IMR-90 (cell line): Measurements from ENCODE around the gene LDLRAD3. TPM values are rescaled to one million over a fixed set of nuclear protein-coding genes. Genes with fewer than 3 reads are reported as not detected.

Experiments
- ATAC-seq: fragments of 200-7000 bp; cut with Tn5 transposase; 2 replicates; pipeline ENCODE4 v1.9.1; 2020; ENCODE audit warnings: low read depth, mild to moderate bottlenecking, moderate library complexity
- BruUV-seq: library from RNA; stranded (reverse); fragments of 400-500 nt; replicated peaks from 2 replicates; lab custom pipeline; 2021; lab: Mats Ljungman, UMichigan
- CTCF ChIA-PET: fragments of 300-600 bp; formaldehyde crosslinking; extraction: SDS; loops from one replicate; lab custom pipeline; 2021; ENCODE audit warnings: antibody characterized with exemption; lab: Yijun Ruan, JAX
- POLR2A ChIA-PET: fragments of 300-600 bp; sonication (Branson Sonifier 250); formaldehyde crosslinking; loops from one replicate; lab custom pipeline; 2022; ENCODE audit warnings: antibody characterized with exemption; ENCODE audit not compliant: unreplicated experiment; lab: Charles Lee
- DNase-seq: peaks from one replicate; pipeline ENCODE4 v3.0.0; 2013
- H2AFZ ChIP-seq: replicated peaks from 2 replicates; pipeline ENCODE3; 2013; ENCODE audit warnings: low read length, mild to moderate bottlenecking; ENCODE audit not compliant: poor library complexity
- H2AK5ac ChIP-seq: 2 replicates; pipeline ENCODE4 v1.6.1; 2013; ENCODE audit warnings: low read depth, low read length, inconsistent platforms
- H2AK9ac ChIP-seq: replicated peaks from 2 replicates; pipeline ENCODE3; 2013; ENCODE audit warnings: mild to moderate bottlenecking, low read depth, low read length, moderate library complexity; ENCODE audit not compliant: poor library complexity
- H2BK120ac ChIP-seq: 2 replicates; pipeline ENCODE4 v1.6.1; 2013; ENCODE audit warnings: low read depth, low read length, inconsistent platforms
- H2BK15ac ChIP-seq: 3 replicates; pipeline ENCODE4 v1.6.1; 2013; ENCODE audit warnings: low read depth, low read length, inconsistent platforms
- H2BK20ac ChIP-seq: 2 replicates; pipeline ENCODE4 v1.6.1; 2013; ENCODE audit warnings: low read depth, mild to moderate bottlenecking, inconsistent platforms, low read length, moderate library complexity
- H2BK5ac ChIP-seq: 2 replicates; pipeline ENCODE4 v1.6.1; 2013; ENCODE audit warnings: mild to moderate bottlenecking, low read depth, low read length, inconsistent platforms; ENCODE audit not compliant: poor library complexity, severe bottlenecking
- H3K14ac ChIP-seq: replicated peaks from 2 replicates; pipeline ENCODE4 v1.6.1; 2013; ENCODE audit warnings: low read depth, low read length, inconsistent platforms
- H3K18ac ChIP-seq: 2 replicates; pipeline ENCODE4 v1.6.1; 2013; ENCODE audit warnings: low read depth, low read length, control low read depth
- H3K23ac ChIP-seq: 2 replicates; pipeline ENCODE4 v1.6.1; 2013; ENCODE audit warnings: low read depth, low read length, inconsistent platforms
- H3K27ac ChIP-seq: 2 replicates; pipeline ENCODE4 v1.5.1; 2013; ENCODE audit warnings: mild to moderate bottlenecking, control low read depth, low read length; ENCODE audit not compliant: insufficient read depth
- H3K27me3 ChIP-seq: 2 replicates; pipeline ENCODE4 v1.6.1; 2013; ENCODE audit warnings: low read length; ENCODE audit not compliant: control insufficient read depth, insufficient read depth
- H3K36me3 ChIP-seq: 2 replicates; pipeline ENCODE4 v1.6.1; 2013; ENCODE audit warnings: low read length, mixed read lengths; ENCODE audit not compliant: control insufficient read depth, insufficient read depth
- H3K4ac ChIP-seq: 2 replicates; pipeline ENCODE4 v1.6.1; 2013; ENCODE audit warnings: low read depth, low read length, inconsistent platforms
- H3K4me1 ChIP-seq: 2 replicates; pipeline ENCODE4 v1.6.1; 2013; ENCODE audit warnings: low read length, mixed read lengths; ENCODE audit not compliant: control insufficient read depth, insufficient read depth
- H3K4me2 ChIP-seq: 2 replicates; pipeline ENCODE4 v1.6.1; 2013; ENCODE audit warnings: low read depth, mild to moderate bottlenecking, control low read depth, low read length, moderate library complexity
- H3K4me3 ChIP-seq: 2 replicates; pipeline ENCODE4 v1.5.1; 2013; ENCODE audit warnings: low read depth, mild to moderate bottlenecking, control low read depth, low read length, moderate library complexity; ENCODE audit not compliant: insufficient read depth
- H3K56ac ChIP-seq: 2 replicates; pipeline ENCODE4 v1.6.1; 2013; ENCODE audit warnings: low read length, inconsistent platforms; ENCODE audit not compliant: insufficient read depth; ENCODE audit errors: extremely low read depth
- H3K79me1 ChIP-seq, 2 experiments: 2 replicates each; pipeline ENCODE4 v1.6.1; 2013; ENCODE audit warnings: low read length in 2 of 2, inconsistent platforms in 1 of 2, low read depth in 1 of 2
- H3K9ac ChIP-seq: 2 replicates; pipeline ENCODE4 v1.6.1; 2013; ENCODE audit warnings: low read depth, low read length, control low read depth
- H3K9me1 ChIP-seq: 2 replicates; pipeline ENCODE4 v1.6.1; 2013; ENCODE audit warnings: low read length, inconsistent platforms; ENCODE audit not compliant: insufficient read depth
- H3K9me3 ChIP-seq: 2 replicates; pipeline ENCODE4 v1.6.1; 2013; ENCODE audit warnings: low read length; ENCODE audit not compliant: control insufficient read depth, insufficient read depth
- H4K20me1 ChIP-seq: 2 replicates; pipeline ENCODE4 v1.6.1; 2013; ENCODE audit warnings: low read length, inconsistent platforms; ENCODE audit not compliant: insufficient read depth
- H4K5ac ChIP-seq: 2 replicates; pipeline ENCODE4 v1.6.1; 2013; ENCODE audit warnings: mild to moderate bottlenecking, low read depth, low read length, control low read depth
- H4K8ac ChIP-seq, 2 experiments: 2 replicates each; pipeline ENCODE4 v1.6.1; 2013; ENCODE audit warnings: low read depth in 2 of 2, low read length in 2 of 2, control low read depth in 1 of 2, inconsistent platforms in 1 of 2
- H4K91ac ChIP-seq: 2 replicates; pipeline ENCODE4 v1.6.1; 2013; ENCODE audit warnings: low read depth, low read length, inconsistent platforms; ENCODE audit not compliant: insufficient read depth
- BHLHE40 ChIP-seq: fragments of 150-350 bp; IDR thresholded peaks from 2 replicates; pipeline ENCODE4 v1.6.1; 2016; ENCODE audit warnings: mild to moderate bottlenecking, low read depth, low read length
- CEBPB ChIP-seq: IDR thresholded peaks from 2 replicates; pipeline ENCODE4 v1.6.1; 2012; ENCODE audit warnings: low read depth, low read length, improper control_type of control experiment
- CHD1 ChIP-seq: IDR thresholded peaks from 2 replicates; pipeline ENCODE4 v1.6.1; 2012; ENCODE audit warnings: low read depth, low read length, improper control_type of control experiment
- FOS ChIP-seq: fragments of 150-350 bp; IDR thresholded peaks from 2 replicates; pipeline ENCODE4 v1.6.1; 2016; ENCODE audit warnings: low read depth, low read length
- MAFK ChIP-seq: IDR thresholded peaks from 2 replicates; pipeline ENCODE4 v1.6.1; 2012; ENCODE audit warnings: low read depth, low read length, improper control_type of control experiment
- MAZ ChIP-seq: IDR thresholded peaks from 2 replicates; pipeline ENCODE4 v1.6.1; 2012; ENCODE audit warnings: low read depth, mild to moderate bottlenecking, low read length, improper control_type of control experiment, moderate library complexity, borderline replicate concordance
- MXI1 ChIP-seq: IDR thresholded peaks from 2 replicates; pipeline ENCODE4 v1.6.1; 2012; ENCODE audit warnings: low read depth, mild to moderate bottlenecking, low read length, moderate library complexity, borderline replicate concordance
- NFE2L2 ChIP-seq: fragments of 150-350 bp; IDR thresholded peaks from 2 replicates; pipeline ENCODE4 v1.6.1; 2016; ENCODE audit warnings: low read depth, mild to moderate bottlenecking, low read length
- POLR2A ChIP-seq: IDR thresholded peaks from 2 replicates; pipeline ENCODE4 v1.6.1; 2012; ENCODE audit warnings: mild to moderate bottlenecking, low read depth, low read length
- RAD21 ChIP-seq: IDR thresholded peaks from 2 replicates; pipeline ENCODE4 v1.6.1; 2012; ENCODE audit warnings: low read length, improper control_type of control experiment
- RCOR1 ChIP-seq: IDR thresholded peaks from 2 replicates; pipeline ENCODE4 v1.6.1; 2012; ENCODE audit warnings: mild to moderate bottlenecking, low read length, improper control_type of control experiment; ENCODE audit not compliant: insufficient replicate concordance
- RFX5 ChIP-seq: IDR thresholded peaks from 2 replicates; pipeline ENCODE4 v1.8.0; 2012; ENCODE audit warnings: low read depth, mild to moderate bottlenecking, low read length, moderate library complexity
- SMC3 ChIP-seq: fragments of 150-350 bp; IDR thresholded peaks from 2 replicates; pipeline ENCODE4 v1.6.1; 2016; ENCODE audit warnings: low read depth, mild to moderate bottlenecking, antibody characterized with exemption, low read length, moderate library complexity
- WGBS, 2 experiments: methylation state at CpG; one replicate each; pipeline versions ENCODE4 v1.1.5 to v1.1.7; 2013; ENCODE audit warnings: missing lambda C conversion rate in 2 of 2; ENCODE audit not compliant: insufficient read length in 1 of 2; ENCODE audit errors: extremely low coverage in 2 of 2; 5-methylcytosine and 5-hydroxymethylcytosine counted together
- dilution Hi-C: fragments of 300-500 bp; cut with HindIII; formaldehyde crosslinking; loops from one replicate; pipeline ENCODE4 v1.14.3; 2018; ENCODE audit warnings: low sequenced_read_pairs; ENCODE audit not compliant: unreplicated experiment
- in situ Hi-C: fragments of 300-500 bp; cut with MboI; formaldehyde crosslinking; loops from 3 replicates; pipeline ENCODE4 v1.14.3; 2019; ENCODE audit warnings: low sequenced_read_pairs, inconsistent platforms, mixed read lengths
- intact Hi-C: fragments of 100-400 bp; cut with micrococcal nuclease; formaldehyde crosslinking; loops from 2 replicates; pipeline ENCODE4 v1.10.0; 2022
- polyA plus RNA-seq, 3 experiments: library from polyadenylated mRNA; depleted of rRNA; stranded (reverse); fragments of >200 nt; gene quantifications; 2 replicates each; pipeline ENCODE4 v1.2.3, GENCODE V29; 2012; ENCODE audit warnings: low replicate concordance in 1 of 3
- total RNA-seq: library from RNA; depleted of rRNA; stranded (reverse); fragments of >200 nt; gene quantifications from 2 replicates; pipeline ENCODE4 v1.2.3, GENCODE V29; 2012
- TF ChIP-seq, protein P1 (sequence below): conservative IDR thresholded peaks from 2 replicates; pipeline ENCODE4 v1.5.1; 2012; ENCODE audit warnings: mild to moderate bottlenecking, low read depth, low read length, improper control_type of control experiment
- TF ChIP-seq, protein P2 (sequence below): fragments of 150-350 bp; IDR thresholded peaks from 2 replicates; pipeline ENCODE4 v1.6.1; 2016; ENCODE audit warnings: low read depth, mild to moderate bottlenecking, low read length, moderate library complexity, borderline replicate concordance
- TF ChIP-seq, protein P3 (sequence below): fragments of 150-350 bp; IDR thresholded peaks from 2 replicates; pipeline ENCODE4 v1.6.1; 2017; ENCODE audit warnings: mild to moderate bottlenecking, antibody characterized with exemption, low read length, low read depth

Gene LDLRAD3
- total and polyA plus RNA-seq, 2 of the 4 experiments (the other 2 are of a cell fraction) = 2.7 to 6.4 TPM

DNA sequence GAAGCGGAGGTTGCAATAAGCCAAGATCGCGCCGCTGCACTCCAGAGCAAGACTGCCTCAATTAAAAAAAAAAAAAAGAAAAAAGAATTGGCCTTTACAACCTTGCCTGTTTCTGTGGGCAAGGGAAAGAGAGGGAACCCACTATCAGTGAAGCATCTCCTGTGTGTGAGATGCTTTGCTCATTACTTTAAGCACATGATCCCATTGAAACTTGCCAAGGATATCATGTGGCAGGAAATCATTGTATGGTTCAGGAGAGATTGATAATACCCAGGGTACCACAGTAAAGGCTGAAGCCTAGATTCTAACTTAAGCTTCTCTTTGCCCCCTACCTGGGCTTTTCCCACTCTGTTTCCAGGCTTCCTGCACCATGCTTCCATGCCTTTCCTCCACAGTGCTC is 3.6 kb downstream of the LDLRAD3 start:
- H2BK20ac ChIP-seq = no peak overlapping the region
- peaks cover 18 to 39% of the 10 kb centered on the region in 2 experiments for H3K79me1 ChIP-seq
- no CpG with 5 or more reads among the region's 4 CpGs for WGBS, 2 experiments
- H2AK5ac ChIP-seq = no peak overlapping the region
- no peak overlapping the region for H3K56ac ChIP-seq
- H3K4ac ChIP-seq = no peak overlapping the region
- H3K9me1 ChIP-seq = peaks cover 2% of the 10 kb centered on the region; the same call in 1 of the 2 replicates
- H4K8ac ChIP-seq = no peak overlapping the region
- H4K91ac ChIP-seq = no peak overlapping the region
- H2BK15ac ChIP-seq = no peak overlapping the region
- no peak overlapping the region for H3K23ac ChIP-seq
- H2BK120ac ChIP-seq = no peak overlapping the region
- in situ Hi-C loops (loop anchor here (10.0 kb wide), 1 partner anchor 307 kb away; no protein-coding TSS in a partner anchor), dilution Hi-C loops (no loop called here), intact Hi-C loops (loop anchor here (10.0 kb wide), 1 partner anchor 317 kb away; no protein-coding TSS in a partner anchor)
- ATAC-seq (no peak), DNase-seq (no peak)
- no peak overlapping the region for H3K9ac ChIP-seq
- H2AK9ac ChIP-seq = no peak overlapping the region
- no peaks in the 10 kb centered on the region for H3K36me3 ChIP-seq
- peaks cover 4% of the 10 kb centered on the region; the same call in 1 of the 2 replicates for H3K4me1 ChIP-seq
- POLR2A ChIA-PET = no interaction called here
- CTCF ChIA-PET = no interaction called here
- no peak overlapping the region for H3K27ac ChIP-seq
- no peak overlapping the region for H3K14ac ChIP-seq
- H3K4me2 ChIP-seq = no peak overlapping the region
- H3K9me3 ChIP-seq = no peaks in the 10 kb centered on the region
- no peak overlapping the region for H3K4me3 ChIP-seq
- H4K5ac ChIP-seq = no peak overlapping the region
- BruUV-seq = no TSS peak
- TF ChIP-seq, protein P1, sequence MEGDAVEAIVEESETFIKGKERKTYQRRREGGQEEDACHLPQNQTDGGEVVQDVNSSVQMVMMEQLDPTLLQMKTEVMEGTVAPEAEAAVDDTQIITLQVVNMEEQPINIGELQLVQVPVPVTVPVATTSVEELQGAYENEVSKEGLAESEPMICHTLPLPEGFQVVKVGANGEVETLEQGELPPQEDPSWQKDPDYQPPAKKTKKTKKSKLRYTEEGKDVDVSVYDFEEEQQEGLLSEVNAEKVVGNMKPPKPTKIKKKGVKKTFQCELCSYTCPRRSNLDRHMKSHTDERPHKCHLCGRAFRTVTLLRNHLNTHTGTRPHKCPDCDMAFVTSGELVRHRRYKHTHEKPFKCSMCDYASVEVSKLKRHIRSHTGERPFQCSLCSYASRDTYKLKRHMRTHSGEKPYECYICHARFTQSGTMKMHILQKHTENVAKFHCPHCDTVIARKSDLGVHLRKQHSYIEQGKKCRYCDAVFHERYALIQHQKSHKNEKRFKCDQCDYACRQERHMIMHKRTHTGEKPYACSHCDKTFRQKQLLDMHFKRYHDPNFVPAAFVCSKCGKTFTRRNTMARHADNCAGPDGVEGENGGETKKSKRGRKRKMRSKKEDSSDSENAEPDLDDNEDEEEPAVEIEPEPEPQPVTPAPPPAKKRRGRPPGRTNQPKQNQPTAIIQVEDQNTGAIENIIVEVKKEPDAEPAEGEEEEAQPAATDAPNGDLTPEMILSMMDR = no peak
- no peak for TF ChIP-seq POLR2A
- TF ChIP-seq, protein P2, sequence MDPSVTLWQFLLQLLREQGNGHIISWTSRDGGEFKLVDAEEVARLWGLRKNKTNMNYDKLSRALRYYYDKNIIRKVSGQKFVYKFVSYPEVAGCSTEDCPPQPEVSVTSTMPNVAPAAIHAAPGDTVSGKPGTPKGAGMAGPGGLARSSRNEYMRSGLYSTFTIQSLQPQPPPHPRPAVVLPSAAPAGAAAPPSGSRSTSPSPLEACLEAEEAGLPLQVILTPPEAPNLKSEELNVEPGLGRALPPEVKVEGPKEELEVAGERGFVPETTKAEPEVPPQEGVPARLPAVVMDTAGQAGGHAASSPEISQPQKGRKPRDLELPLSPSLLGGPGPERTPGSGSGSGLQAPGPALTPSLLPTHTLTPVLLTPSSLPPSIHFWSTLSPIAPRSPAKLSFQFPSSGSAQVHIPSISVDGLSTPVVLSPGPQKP = no peak
- TF ChIP-seq MXI1 = no peak
- no peak for TF ChIP-seq CEBPB
- no peak for TF ChIP-seq BHLHE40
- TF ChIP-seq RCOR1 = no peak
- no peak for TF ChIP-seq RAD21
- TF ChIP-seq MAZ = no peak
- TF ChIP-seq CHD1 = no peak
- TF ChIP-seq, protein P3, sequence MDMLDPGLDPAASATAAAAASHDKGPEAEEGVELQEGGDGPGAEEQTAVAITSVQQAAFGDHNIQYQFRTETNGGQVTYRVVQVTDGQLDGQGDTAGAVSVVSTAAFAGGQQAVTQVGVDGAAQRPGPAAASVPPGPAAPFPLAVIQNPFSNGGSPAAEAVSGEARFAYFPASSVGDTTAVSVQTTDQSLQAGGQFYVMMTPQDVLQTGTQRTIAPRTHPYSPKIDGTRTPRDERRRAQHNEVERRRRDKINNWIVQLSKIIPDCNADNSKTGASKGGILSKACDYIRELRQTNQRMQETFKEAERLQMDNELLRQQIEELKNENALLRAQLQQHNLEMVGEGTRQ = no peak
- no peak for TF ChIP-seq FOS
- TF ChIP-seq MAFK = no peak
- TF ChIP-seq NFE2L2 = no peak
- TF ChIP-seq SMC3 = no peak
- TF ChIP-seq RFX5 = no peak
- H4K20me1 ChIP-seq = 0 out of 2 replicates have a peak, but pooled peaks cover 3% of the 10 kb centered on the region
- H2BK5ac ChIP-seq = no peak overlapping the region
- no peak overlapping the region for H3K18ac ChIP-seq
- H2AFZ ChIP-seq = no peak overlapping the region
- H3K27me3 ChIP-seq = no peaks in the 10 kb centered on the region
